IMR-90 (cell line): ENCODE data around the gene TIMM44. TPM values are rescaled to one million over a fixed set of nuclear protein-coding genes. Genes with fewer than 3 reads are reported as not detected.

Experiments used
- ATAC-seq: fragments of 200-7000 bp; cut with Tn5 transposase; 2 replicates; pipeline ENCODE4 v1.9.1; 2020; ENCODE audit warnings: low read depth, mild to moderate bottlenecking, moderate library complexity
- BruUV-seq: library from RNA; stranded (reverse); fragments of 400-500 nt; replicated peaks from 2 replicates; lab custom pipeline; 2021; lab: Mats Ljungman, UMichigan
- CTCF ChIA-PET: fragments of 300-600 bp; formaldehyde crosslinking; extraction: SDS; loops from one replicate; lab custom pipeline; 2021; ENCODE audit warnings: antibody characterized with exemption; lab: Yijun Ruan, JAX
- POLR2A ChIA-PET: fragments of 300-600 bp; sonication (Branson Sonifier 250); formaldehyde crosslinking; loops from one replicate; lab custom pipeline; 2022; ENCODE audit warnings: antibody characterized with exemption; ENCODE audit not compliant: unreplicated experiment; lab: Charles Lee
- DNase-seq: peaks from one replicate; pipeline ENCODE4 v3.0.0; 2013
- H2AFZ ChIP-seq: replicated peaks from 2 replicates; pipeline ENCODE3; 2013; ENCODE audit warnings: low read length, mild to moderate bottlenecking; ENCODE audit not compliant: poor library complexity
- H2AK5ac ChIP-seq: 2 replicates; pipeline ENCODE4 v1.6.1; 2013; ENCODE audit warnings: low read depth, low read length, inconsistent platforms
- H2AK9ac ChIP-seq: replicated peaks from 2 replicates; pipeline ENCODE3; 2013; ENCODE audit warnings: mild to moderate bottlenecking, low read depth, low read length, moderate library complexity; ENCODE audit not compliant: poor library complexity
- H2BK120ac ChIP-seq: 2 replicates; pipeline ENCODE4 v1.6.1; 2013; ENCODE audit warnings: low read depth, low read length, inconsistent platforms
- H2BK15ac ChIP-seq: 3 replicates; pipeline ENCODE4 v1.6.1; 2013; ENCODE audit warnings: low read depth, low read length, inconsistent platforms
- H2BK20ac ChIP-seq: 2 replicates; pipeline ENCODE4 v1.6.1; 2013; ENCODE audit warnings: low read depth, mild to moderate bottlenecking, inconsistent platforms, low read length, moderate library complexity
- H2BK5ac ChIP-seq: 2 replicates; pipeline ENCODE4 v1.6.1; 2013; ENCODE audit warnings: mild to moderate bottlenecking, low read depth, low read length, inconsistent platforms; ENCODE audit not compliant: poor library complexity, severe bottlenecking
- H3K14ac ChIP-seq: replicated peaks from 2 replicates; pipeline ENCODE4 v1.6.1; 2013; ENCODE audit warnings: low read depth, low read length, inconsistent platforms
- H3K18ac ChIP-seq: 2 replicates; pipeline ENCODE4 v1.6.1; 2013; ENCODE audit warnings: low read depth, low read length, control low read depth
- H3K23ac ChIP-seq: 2 replicates; pipeline ENCODE4 v1.6.1; 2013; ENCODE audit warnings: low read depth, low read length, inconsistent platforms
- H3K27ac ChIP-seq: 2 replicates; pipeline ENCODE4 v1.5.1; 2013; ENCODE audit warnings: mild to moderate bottlenecking, control low read depth, low read length; ENCODE audit not compliant: insufficient read depth
- H3K27me3 ChIP-seq: 2 replicates; pipeline ENCODE4 v1.6.1; 2013; ENCODE audit warnings: low read length; ENCODE audit not compliant: control insufficient read depth, insufficient read depth
- H3K36me3 ChIP-seq: 2 replicates; pipeline ENCODE4 v1.6.1; 2013; ENCODE audit warnings: low read length, mixed read lengths; ENCODE audit not compliant: control insufficient read depth, insufficient read depth
- H3K4ac ChIP-seq: 2 replicates; pipeline ENCODE4 v1.6.1; 2013; ENCODE audit warnings: low read depth, low read length, inconsistent platforms
- H3K4me1 ChIP-seq: 2 replicates; pipeline ENCODE4 v1.6.1; 2013; ENCODE audit warnings: low read length, mixed read lengths; ENCODE audit not compliant: control insufficient read depth, insufficient read depth
- H3K4me2 ChIP-seq: 2 replicates; pipeline ENCODE4 v1.6.1; 2013; ENCODE audit warnings: low read depth, mild to moderate bottlenecking, control low read depth, low read length, moderate library complexity
- H3K4me3 ChIP-seq: 2 replicates; pipeline ENCODE4 v1.5.1; 2013; ENCODE audit warnings: low read depth, mild to moderate bottlenecking, control low read depth, low read length, moderate library complexity; ENCODE audit not compliant: insufficient read depth
- H3K56ac ChIP-seq: 2 replicates; pipeline ENCODE4 v1.6.1; 2013; ENCODE audit warnings: low read length, inconsistent platforms; ENCODE audit not compliant: insufficient read depth; ENCODE audit errors: extremely low read depth
- H3K79me1 ChIP-seq, 2 experiments: 2 replicates each; pipeline ENCODE4 v1.6.1; 2013; ENCODE audit warnings: low read length in 2 of 2, inconsistent platforms in 1 of 2, low read depth in 1 of 2
- H3K9ac ChIP-seq: 2 replicates; pipeline ENCODE4 v1.6.1; 2013; ENCODE audit warnings: low read depth, low read length, control low read depth
- H3K9me1 ChIP-seq: 2 replicates; pipeline ENCODE4 v1.6.1; 2013; ENCODE audit warnings: low read length, inconsistent platforms; ENCODE audit not compliant: insufficient read depth
- H3K9me3 ChIP-seq: 2 replicates; pipeline ENCODE4 v1.6.1; 2013; ENCODE audit warnings: low read length; ENCODE audit not compliant: control insufficient read depth, insufficient read depth
- H4K20me1 ChIP-seq: 2 replicates; pipeline ENCODE4 v1.6.1; 2013; ENCODE audit warnings: low read length, inconsistent platforms; ENCODE audit not compliant: insufficient read depth
- H4K5ac ChIP-seq: 2 replicates; pipeline ENCODE4 v1.6.1; 2013; ENCODE audit warnings: mild to moderate bottlenecking, low read depth, low read length, control low read depth
- H4K8ac ChIP-seq, 2 experiments: 2 replicates each; pipeline ENCODE4 v1.6.1; 2013; ENCODE audit warnings: low read depth in 2 of 2, low read length in 2 of 2, control low read depth in 1 of 2, inconsistent platforms in 1 of 2
- H4K91ac ChIP-seq: 2 replicates; pipeline ENCODE4 v1.6.1; 2013; ENCODE audit warnings: low read depth, low read length, inconsistent platforms; ENCODE audit not compliant: insufficient read depth
- FOS ChIP-seq: fragments of 150-350 bp; IDR thresholded peaks from 2 replicates; pipeline ENCODE4 v1.6.1; 2016; ENCODE audit warnings: low read depth, low read length
- MAZ ChIP-seq: IDR thresholded peaks from 2 replicates; pipeline ENCODE4 v1.6.1; 2012; ENCODE audit warnings: low read depth, mild to moderate bottlenecking, low read length, improper control_type of control experiment, moderate library complexity, borderline replicate concordance
- MXI1 ChIP-seq: IDR thresholded peaks from 2 replicates; pipeline ENCODE4 v1.6.1; 2012; ENCODE audit warnings: low read depth, mild to moderate bottlenecking, low read length, moderate library complexity, borderline replicate concordance
- NFE2L2 ChIP-seq: fragments of 150-350 bp; IDR thresholded peaks from 2 replicates; pipeline ENCODE4 v1.6.1; 2016; ENCODE audit warnings: low read depth, mild to moderate bottlenecking, low read length
- RAD21 ChIP-seq: IDR thresholded peaks from 2 replicates; pipeline ENCODE4 v1.6.1; 2012; ENCODE audit warnings: low read length, improper control_type of control experiment
- RCOR1 ChIP-seq: IDR thresholded peaks from 2 replicates; pipeline ENCODE4 v1.6.1; 2012; ENCODE audit warnings: mild to moderate bottlenecking, low read length, improper control_type of control experiment; ENCODE audit not compliant: insufficient replicate concordance
- SMC3 ChIP-seq: fragments of 150-350 bp; IDR thresholded peaks from 2 replicates; pipeline ENCODE4 v1.6.1; 2016; ENCODE audit warnings: low read depth, mild to moderate bottlenecking, antibody characterized with exemption, low read length, moderate library complexity
- WGBS, 2 experiments: methylation state at CpG; one replicate each; pipeline versions ENCODE4 v1.1.5 to v1.1.7; 2013; ENCODE audit warnings: missing lambda C conversion rate in 2 of 2; ENCODE audit not compliant: insufficient read length in 1 of 2; ENCODE audit errors: extremely low coverage in 2 of 2; 5-methylcytosine and 5-hydroxymethylcytosine counted together
- dilution Hi-C: fragments of 300-500 bp; cut with HindIII; formaldehyde crosslinking; loops from one replicate; pipeline ENCODE4 v1.14.3; 2018; ENCODE audit warnings: low sequenced_read_pairs; ENCODE audit not compliant: unreplicated experiment
- in situ Hi-C: fragments of 300-500 bp; cut with MboI; formaldehyde crosslinking; loops from 3 replicates; pipeline ENCODE4 v1.14.3; 2019; ENCODE audit warnings: low sequenced_read_pairs, inconsistent platforms, mixed read lengths
- intact Hi-C: fragments of 100-400 bp; cut with micrococcal nuclease; formaldehyde crosslinking; loops from 2 replicates; pipeline ENCODE4 v1.10.0; 2022
- polyA plus RNA-seq, 3 experiments: library from polyadenylated mRNA; depleted of rRNA; stranded (reverse); fragments of >200 nt; gene quantifications; 2 replicates each; pipeline ENCODE4 v1.2.3, GENCODE V29; 2012; ENCODE audit warnings: low replicate concordance in 1 of 3
- total RNA-seq: library from RNA; depleted of rRNA; stranded (reverse); fragments of >200 nt; gene quantifications from 2 replicates; pipeline ENCODE4 v1.2.3, GENCODE V29; 2012
- TF ChIP-seq, protein P1 (sequence below): conservative IDR thresholded peaks from 2 replicates; pipeline ENCODE4 v1.5.1; 2012; ENCODE audit warnings: mild to moderate bottlenecking, low read depth, low read length, improper control_type of control experiment
- TF ChIP-seq, protein P2 (sequence below): fragments of 150-350 bp; IDR thresholded peaks from 2 replicates; pipeline ENCODE4 v1.6.1; 2016; ENCODE audit warnings: low read depth, mild to moderate bottlenecking, low read length, moderate library complexity, borderline replicate concordance

Gene TIMM44
- total and polyA plus RNA-seq, 2 of the 4 experiments (the other 2 are of a cell fraction) = 37.6 to 52.3 TPM

DNA sequence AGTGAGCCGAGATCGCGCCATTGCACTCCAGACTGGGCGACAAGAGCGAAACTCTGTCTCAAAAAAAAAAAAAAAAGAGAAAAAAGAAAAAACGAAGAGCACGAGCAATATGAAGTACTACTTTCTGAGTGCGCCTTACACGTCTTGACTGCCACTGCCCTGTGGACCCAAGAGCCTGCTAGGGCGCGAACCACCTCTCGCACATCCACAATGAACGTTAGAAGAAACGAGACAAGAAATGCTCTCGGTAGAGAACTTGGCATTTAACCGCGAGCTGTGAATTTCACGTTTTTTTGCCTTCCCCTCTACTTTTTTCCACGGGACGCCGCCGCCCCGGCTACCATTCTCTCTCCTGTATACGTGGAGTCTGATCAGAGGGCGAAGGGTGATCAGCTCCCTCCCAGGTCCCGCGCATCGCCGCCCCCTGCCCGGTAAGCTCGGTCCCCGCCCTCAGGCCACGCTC is 454 bp downstream of the TIMM44 start (continued):
- TF ChIP-seq MXI1 = no peak

DNA sequence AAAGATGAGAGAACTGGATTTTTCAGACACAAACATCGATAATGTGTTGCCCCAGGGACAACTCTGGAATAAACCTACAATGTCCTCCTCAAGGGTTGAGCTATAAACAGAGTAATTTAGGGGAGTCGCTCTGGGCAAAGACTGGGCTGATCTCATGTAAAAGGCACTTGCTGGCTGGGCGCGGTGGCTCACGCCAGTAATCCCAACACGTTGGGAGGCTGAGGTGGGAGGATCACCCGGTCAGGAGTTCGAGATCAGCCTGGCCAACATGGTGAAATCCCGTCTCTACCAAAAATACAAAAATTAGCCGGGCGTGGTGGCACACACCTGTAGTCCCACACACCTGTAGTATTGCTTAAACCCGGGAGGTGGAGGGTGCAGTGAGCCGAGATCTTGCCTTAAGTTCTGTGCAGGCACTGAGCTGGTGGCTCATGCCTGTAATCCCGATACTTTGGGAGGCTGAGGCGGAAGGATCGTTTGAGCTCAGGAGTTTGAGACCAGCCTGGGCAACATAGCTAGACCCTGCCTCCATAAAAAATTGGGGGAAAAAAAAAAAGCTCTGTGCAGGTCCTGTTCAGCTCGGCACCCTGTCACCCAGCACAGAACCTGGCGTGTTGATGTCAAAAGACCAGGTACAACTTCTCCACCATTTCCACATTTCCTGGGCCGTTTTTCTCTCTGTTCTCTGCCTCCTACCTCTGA is 1.4 kb downstream of the TIMM44 start:
- no peaks in the 10 kb centered on the region for H3K4me1 ChIP-seq
- no peak overlapping the region for H4K91ac ChIP-seq
- no peak for DNase-seq
- no peak overlapping the region for H2BK120ac ChIP-seq
- H3K9me3 ChIP-seq = no peaks in the 10 kb centered on the region
- peak overlapping the region; percentile 22 for H2AK9ac ChIP-seq
- 0 out of 2 replicates have a peak overlapping the region, but pooled peaks have one; percentile 4 for H2AK5ac ChIP-seq
- H3K9ac ChIP-seq = no peak overlapping the region
- no peak for ATAC-seq
- no peak overlapping the region for H4K8ac ChIP-seq
- H3K14ac ChIP-seq = no peak overlapping the region
- no peak overlapping the region for H2BK15ac ChIP-seq
- ChIA-PET POLR2A (no interaction called here), CTCF (no interaction called here)
- in situ Hi-C loops (loop anchor here (5.0 kb wide), 1 partner anchor 310 kb away; no protein-coding TSS in a partner anchor), intact Hi-C loops (loop anchor here (2.0 kb wide), 1 partner anchor 61 kb away; no protein-coding TSS in a partner anchor), dilution Hi-C loops (no loop called here)
- WGBS, 2 experiments = 96% methylated on average over 8 of the region's 19 CpGs; no CpG with 5 or more reads in 1 of the 2 experiments
- H3K4ac ChIP-seq = no peak overlapping the region
- no peak overlapping the region for H4K5ac ChIP-seq
- H2BK5ac ChIP-seq = no peak overlapping the region
- TF ChIP-seq FOS = no peak
- no peak for TF ChIP-seq NFE2L2
- no peak for TF ChIP-seq MAZ
- no peak for TF ChIP-seq SMC3
- TF ChIP-seq, protein P1, sequence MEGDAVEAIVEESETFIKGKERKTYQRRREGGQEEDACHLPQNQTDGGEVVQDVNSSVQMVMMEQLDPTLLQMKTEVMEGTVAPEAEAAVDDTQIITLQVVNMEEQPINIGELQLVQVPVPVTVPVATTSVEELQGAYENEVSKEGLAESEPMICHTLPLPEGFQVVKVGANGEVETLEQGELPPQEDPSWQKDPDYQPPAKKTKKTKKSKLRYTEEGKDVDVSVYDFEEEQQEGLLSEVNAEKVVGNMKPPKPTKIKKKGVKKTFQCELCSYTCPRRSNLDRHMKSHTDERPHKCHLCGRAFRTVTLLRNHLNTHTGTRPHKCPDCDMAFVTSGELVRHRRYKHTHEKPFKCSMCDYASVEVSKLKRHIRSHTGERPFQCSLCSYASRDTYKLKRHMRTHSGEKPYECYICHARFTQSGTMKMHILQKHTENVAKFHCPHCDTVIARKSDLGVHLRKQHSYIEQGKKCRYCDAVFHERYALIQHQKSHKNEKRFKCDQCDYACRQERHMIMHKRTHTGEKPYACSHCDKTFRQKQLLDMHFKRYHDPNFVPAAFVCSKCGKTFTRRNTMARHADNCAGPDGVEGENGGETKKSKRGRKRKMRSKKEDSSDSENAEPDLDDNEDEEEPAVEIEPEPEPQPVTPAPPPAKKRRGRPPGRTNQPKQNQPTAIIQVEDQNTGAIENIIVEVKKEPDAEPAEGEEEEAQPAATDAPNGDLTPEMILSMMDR = no peak
- TF ChIP-seq, protein P2, sequence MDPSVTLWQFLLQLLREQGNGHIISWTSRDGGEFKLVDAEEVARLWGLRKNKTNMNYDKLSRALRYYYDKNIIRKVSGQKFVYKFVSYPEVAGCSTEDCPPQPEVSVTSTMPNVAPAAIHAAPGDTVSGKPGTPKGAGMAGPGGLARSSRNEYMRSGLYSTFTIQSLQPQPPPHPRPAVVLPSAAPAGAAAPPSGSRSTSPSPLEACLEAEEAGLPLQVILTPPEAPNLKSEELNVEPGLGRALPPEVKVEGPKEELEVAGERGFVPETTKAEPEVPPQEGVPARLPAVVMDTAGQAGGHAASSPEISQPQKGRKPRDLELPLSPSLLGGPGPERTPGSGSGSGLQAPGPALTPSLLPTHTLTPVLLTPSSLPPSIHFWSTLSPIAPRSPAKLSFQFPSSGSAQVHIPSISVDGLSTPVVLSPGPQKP = no peak
- TF ChIP-seq RCOR1 = no peak
- no peak for TF ChIP-seq RAD21
- H3K79me1 ChIP-seq = peaks cover 11 to 44% of the 10 kb centered on the region in 2 experiments; a peak in 3 of 4 replicates
- no peak overlapping the region for H3K56ac ChIP-seq
- H3K4me3 ChIP-seq = no peak overlapping the region
- H2BK20ac ChIP-seq = no peak overlapping the region
- H3K36me3 ChIP-seq = peaks cover 21% of the 10 kb centered on the region
- no peaks in the 10 kb centered on the region for H4K20me1 ChIP-seq
- H3K9me1 ChIP-seq = peaks cover 4% of the 10 kb centered on the region; the same call in 1 of the 2 replicates
- H3K18ac ChIP-seq = no peak overlapping the region
- H3K23ac ChIP-seq = peak overlapping the region; percentile 17; the same call in 1 of the 2 replicates
- no peak overlapping the region for H2AFZ ChIP-seq
- no TSS peak for BruUV-seq
- H3K27me3 ChIP-seq = no peaks in the 10 kb centered on the region
- H3K4me2 ChIP-seq = peak overlapping the region; percentile 28; the same call in 1 of the 2 replicates
- H3K27ac ChIP-seq = no peak overlapping the region
